Psoas muscle (tissue), 8 donors: ENCODE results near the gene PHF5A. TPM values are rescaled to one million over a fixed set of nuclear protein-coding genes. Genes with fewer than 3 reads are reported as not detected.

Experiments used
- ATAC-seq, 4 donors: fragments of 200-7000 bp; cut with Tn5 transposase; one replicate each; pipeline ENCODE4 v1.9.1; 2020; ENCODE audit warnings: moderate library complexity in 3 of 4, mild to moderate bottlenecking in 2 of 4
- DNase-seq, 2 donors: peaks; one replicate each; pipeline ENCODE4 v3.0.0-alpha.2; 2020
- H3K27ac ChIP-seq: fragments of 200-600 bp; one replicate; pipeline ENCODE4 v1.8.0; 2022
- H3K27me3 ChIP-seq, 3 donors: fragments of 200-600 bp in 1 of 3; one replicate each; pipeline versions ENCODE4 v1.6.1 to v1.8.0; 2013 to 2022; ENCODE audit warnings: low read length in 2 of 3, mild to moderate bottlenecking in 2 of 3, moderate library complexity in 1 of 3; ENCODE audit not compliant: insufficient read depth in 3 of 3
- H3K36me3 ChIP-seq, 2 donors: fragments of 200-600 bp in 1 of 2; one replicate each; pipeline versions ENCODE4 v1.6.1 to v1.8.0; 2013 to 2022; ENCODE audit warnings: low read depth in 1 of 2, mild to moderate bottlenecking in 1 of 2, moderate library complexity in 1 of 2; ENCODE audit not compliant: insufficient read depth in 1 of 2
- H3K4me1 ChIP-seq: fragments of 200-600 bp; one replicate; pipeline ENCODE4 v1.8.0; 2022
- H3K4me3 ChIP-seq: fragments of 200-600 bp; one replicate; pipeline ENCODE4 v1.8.0; 2022; ENCODE audit warnings: mild to moderate bottlenecking
- H3K9me3 ChIP-seq: fragments of 200-600 bp; one replicate; pipeline ENCODE4 v1.8.0; 2022
- CTCF ChIP-seq: fragments of 200-600 bp; IDR thresholded peaks from one replicate; pipeline ENCODE4 v1.8.0; 2022; ENCODE audit warnings: antibody characterized with exemption
- whole genome bisulfite sequencing, 3 donors: extraction: QIAGEN DNeasy Blood & Tissue Kit; methylation state at CpG; one replicate each; pipeline versions ENCODE4 v1.1.6 to v1.1.7; 2013; 5-methylcytosine and 5-hydroxymethylcytosine counted together
- intact Hi-C, 2 donors: fragments of 100-400 bp; cut with DNase I; formaldehyde crosslinking; loops; one replicate each; pipeline versions ENCODE4 v1.11.0 to v1.14.2; 2022
- polyA plus RNA-seq, 3 donors: library from polyadenylated mRNA; stranded (reverse); fragments of 200-250 nt; gene quantifications; one replicate each; pipeline ENCODE4 v1.2.3, GENCODE V29; 2013
- total RNA-seq, 4 donors: library from RNA; stranded (reverse); fragmentation: NEBNext Ultra II Directional in 2 of 4; extraction: Animal tissue kit (Norgen Biotek cat#: 25700) in 2 of 4; gene quantifications; one replicate each; pipeline versions ENCODE4 v1.2.1 to v1.2.4, GENCODE V29; 2021 to 2023
- donor health status: healthy with polysubstance abuse.
- donor health status: DM: no; HTN: no; CAD: no; lungs with moderate emphysema.
- donor health status: Bipolar disorder and iron deficiency.
- donor health status: healthy.
- donor health status: DM: yes; HTN: yes; CAD: no.
- donor health status: DM: no; HTN: no; CAD: no.
- donor health status: DM: no; HTN: no; CAD: no.
- donor health status: DM: yes; HTN: yes; CAD: no.

The PHF5A gene
- total and polyA plus RNA-seq, 7 donors: 19.9 to 79.2 (median 34.3) TPM

- WGBS, 3 donors: 27 to 58% (median 36%) methylated on average over 5 of the region's 5 CpGs
- Histone ChIP-seq H3K27me3 (no peaks in the 10 kb centered on the region), H3K4me1 (peaks cover 55% of the 10 kb centered on the region), H3K27ac (peak overlapping the region; percentile 79), H3K4me3 (no peak overlapping the region), H3K9me3 (no peaks in the 10 kb centered on the region), H3K36me3 (peaks cover 2 to 7% of the 10 kb centered on the region in 2 donors)
- ATAC-seq (no peak), DNase-seq (no peak)
- intact Hi-C loops: no loop called here
- no peak for TF ChIP-seq CTCF
Observed at GRCh38 chr22:41491374-41492100, 23.0 kb upstream of the PHF5A start.

- H3K27ac ChIP-seq: peak overlapping the region; percentile 63
- H3K9me3 ChIP-seq: no peaks in the 10 kb centered on the region
- DNase-seq (no peak), ATAC-seq (peak in 2 of 4 donors; percentile 43 to 62)
- intact Hi-C loops: no loop called here
- WGBS, 3 donors: 63 to 69% (median 65%) methylated on average over 3 of the region's 3 CpGs
- H3K4me3 ChIP-seq: no peak overlapping the region
- H3K36me3 ChIP-seq: peaks cover 0 to 2% of the 10 kb centered on the region in 2 donors
- no peaks in the 10 kb centered on the region for H3K27me3 ChIP-seq
- H3K4me1 ChIP-seq: peaks cover 71% of the 10 kb centered on the region
- no peak for TF ChIP-seq CTCF
Observed at GRCh38 chr22:41488596-41489385, 20.3 kb upstream of the PHF5A start.

GRCh38 chr22:41488076-41488475, 19.6 kb upstream of the PHF5A start:
- no peak overlapping the region for H3K4me3 ChIP-seq
- 49 to 60% (median 51%) methylated on average over 4 of the region's 4 CpGs for WGBS, 3 donors
- no peaks in the 10 kb centered on the region for H3K9me3 ChIP-seq
- peaks cover 71% of the 10 kb centered on the region for H3K4me1 ChIP-seq
- DNase-seq: no peak
- H3K36me3 ChIP-seq: peaks cover 0 to 2% of the 10 kb centered on the region in 2 donors
- peak overlapping the region; percentile 63 for H3K27ac ChIP-seq
- no peak for ATAC-seq
- TF ChIP-seq CTCF: no peak
- intact Hi-C loops: no loop called here
- H3K27me3 ChIP-seq: no peaks in the 10 kb centered on the region

GRCh38 chr22:41487037-41487935, 18.8 kb upstream of the PHF5A start:
- intact Hi-C loops: no loop called here
- Histone ChIP-seq H3K4me1 (peaks cover 79% of the 10 kb centered on the region), H3K36me3 (peaks cover 0 to 2% of the 10 kb centered on the region in 2 donors), H3K4me3 (no peak overlapping the region), H3K9me3 (no peaks in the 10 kb centered on the region), H3K27ac (peak overlapping the region; percentile 63), H3K27me3 (no peaks in the 10 kb centered on the region)
- no peak for TF ChIP-seq CTCF
- no peak for DNase-seq
- peak in 3 of 4 donors; percentile 24 to 54 (median 30) for ATAC-seq
- 44 to 62% (median 50%) methylated on average over 8 of the region's 8 CpGs for WGBS, 3 donors
